ENCODE data around the gene SLC35A2.
A peak's percentile ranks its signal among the peaks of the same experiment; 100 is the strongest.

The SLC35A2 gene

GRCh38 chrX:48948589-48948988 lies 37.1 kb upstream of the SLC35A2 start:
- H3K4me3 ChIP-seq (ENCODE audit: low read depth, low read length, poor library complexity, severe bottlenecking), result no peak overlapping the region
- H2AFZ ChIP-seq (ENCODE audit: low read length), result no peak overlapping the region
- H4K20me1 ChIP-seq (ENCODE audit: insufficient read depth, low read length), result no peaks in the 10 kb centered on the region
- H3K27me3 ChIP-seq (ENCODE audit: insufficient read depth, low read length), result no peaks in the 10 kb centered on the region
- H3K9ac ChIP-seq (ENCODE audit: low read length), result no peak overlapping the region
- no peaks in the 10 kb centered on the region for H3K9me3 ChIP-seq (ENCODE audit: low read length)
- no peak overlapping the region for H3K27ac ChIP-seq (ENCODE audit: low read depth, low read length, poor library complexity, severe bottlenecking)
- no peaks in the 10 kb centered on the region for H3F3A ChIP-seq (ENCODE audit: insufficient read depth, low read length)
- TF ChIP-seq CTCF (IDR thresholded peaks at IDR 0.05; ENCODE audit: low read length) (no peak), EZH2 (IDR thresholded peaks at IDR 0.05; ENCODE audit: borderline replicate concordance, low read length) (no peak)
- peaks cover 9% of the 10 kb centered on the region; the same call in 1 of the 2 replicates for H3K79me2 ChIP-seq (ENCODE audit: insufficient read depth, low read length)
- H3K9me2 ChIP-seq (ENCODE audit: low read depth, low read length), result no peaks in the 10 kb centered on the region
- H3K4me1 ChIP-seq (ENCODE audit: insufficient read depth, low read length, severe bottlenecking), result peaks cover 12% of the 10 kb centered on the region
- no peaks in the 10 kb centered on the region for H3K36me3 ChIP-seq (ENCODE audit: insufficient read depth, low read length)
- no peak overlapping the region for H3K4me2 ChIP-seq (ENCODE audit: low read length)

- Histone ChIP-seq H3K27me3 (ENCODE audit: insufficient read depth, low read length) (no peaks in the 10 kb centered on the region), H3K4me2 (ENCODE audit: low read length) (no peak overlapping the region), H3K36me3 (ENCODE audit: insufficient read depth, low read length) (no peaks in the 10 kb centered on the region), H3F3A (ENCODE audit: insufficient read depth, low read length) (no peaks in the 10 kb centered on the region), H3K4me3 (ENCODE audit: low read depth, low read length, poor library complexity, severe bottlenecking) (no peak overlapping the region), H2AFZ (ENCODE audit: low read length) (no peak overlapping the region), H3K79me2 (ENCODE audit: insufficient read depth, low read length) (no peaks in the 10 kb centered on the region), H3K27ac (ENCODE audit: low read depth, low read length, poor library complexity, severe bottlenecking) (peak overlapping the region; percentile 17), H4K20me1 (ENCODE audit: insufficient read depth, low read length) (no peaks in the 10 kb centered on the region), H3K4me1 (ENCODE audit: insufficient read depth, low read length, severe bottlenecking) (peaks cover 36% of the 10 kb centered on the region), H3K9me2 (ENCODE audit: low read depth, low read length) (no peaks in the 10 kb centered on the region), H3K9ac (ENCODE audit: low read length) (no peak overlapping the region), H3K9me3 (ENCODE audit: low read length) (no peaks in the 10 kb centered on the region)
- peak; percentile 72 for TF ChIP-seq CTCF (IDR thresholded peaks at IDR 0.05; ENCODE audit: low read length)
- no peak for TF ChIP-seq EZH2 (IDR thresholded peaks at IDR 0.05; ENCODE audit: borderline replicate concordance, low read length)
Observed at GRCh38 chrX:48945517-48946348, 34.3 kb upstream of the SLC35A2 start.

GRCh38 chrX:48942895-48943294 lies 31.4 kb upstream of the SLC35A2 start:
- Histone ChIP-seq H3K9me2 (ENCODE audit: low read depth, low read length) (no peaks in the 10 kb centered on the region), H3K36me3 (ENCODE audit: insufficient read depth, low read length) (no peaks in the 10 kb centered on the region), H3K79me2 (ENCODE audit: insufficient read depth, low read length) (no peaks in the 10 kb centered on the region), H3F3A (ENCODE audit: insufficient read depth, low read length) (no peaks in the 10 kb centered on the region), H3K9me3 (ENCODE audit: low read length) (no peaks in the 10 kb centered on the region), H3K4me1 (ENCODE audit: insufficient read depth, low read length, severe bottlenecking) (peaks cover 65% of the 10 kb centered on the region), H3K27me3 (ENCODE audit: insufficient read depth, low read length) (no peaks in the 10 kb centered on the region), H3K27ac (ENCODE audit: low read depth, low read length, poor library complexity, severe bottlenecking) (peak overlapping the region; percentile 75), H3K4me3 (ENCODE audit: low read depth, low read length, poor library complexity, severe bottlenecking) (no peak overlapping the region), H3K4me2 (ENCODE audit: low read length) (no peak overlapping the region), H3K9ac (ENCODE audit: low read length) (no peak overlapping the region), H2AFZ (ENCODE audit: low read length) (no peak overlapping the region), H4K20me1 (ENCODE audit: insufficient read depth, low read length) (no peaks in the 10 kb centered on the region)
- TF ChIP-seq CTCF (IDR thresholded peaks at IDR 0.05; ENCODE audit: low read length) (no peak), EZH2 (IDR thresholded peaks at IDR 0.05; ENCODE audit: borderline replicate concordance, low read length) (no peak)
